Activated CD8-positive, alpha-beta memory T cell treated with anti-CD3 and anti-CD28 coated beads, Interleukin-2, amount 10 ng/mL, durations not matched to agents 7 days and 5 days (primary cell): ENCODE data around the gene HABP4. TPM values are rescaled to one million over a fixed set of nuclear protein-coding genes. Genes with fewer than 3 reads are reported as not detected.

Source experiments
- ATAC-seq: fragments of 150-1000 bp; cut with Tn5 transposase; one replicate; pipeline ENCODE4 v1.10.0; 2021; ENCODE audit warnings: moderate library complexity
- CTCF ChIA-PET: fragments of 350-600 bp; sonication (Branson Sonifier 250); formaldehyde crosslinking; loops from one replicate; lab custom pipeline; 2021; ENCODE audit warnings: antibody characterized with exemption; lab: Charles Lee
- DNase-seq: peaks from one replicate; pipeline ENCODE4 v3.0.0-alpha.2; 2020
- H3K27ac Mint-ChIP-seq: one replicate; pipeline ENCODE4 v1.8.0; 2021; ENCODE audit warnings: mild to moderate bottlenecking, mixed read lengths
- H3K27me3 Mint-ChIP-seq: one replicate; pipeline ENCODE4 v1.8.0; 2021; ENCODE audit warnings: mixed read lengths
- H3K36me3 Mint-ChIP-seq: one replicate; pipeline ENCODE4 v1.8.0; 2021; ENCODE audit warnings: mild to moderate bottlenecking, mixed read lengths
- H3K4me1 Mint-ChIP-seq: one replicate; pipeline ENCODE4 v1.8.0; 2021; ENCODE audit warnings: mixed read lengths
- H3K4me3 Mint-ChIP-seq: one replicate; pipeline ENCODE4 v1.8.0; 2021; ENCODE audit warnings: mild to moderate bottlenecking, moderate library complexity, mixed read lengths
- H3K9me3 Mint-ChIP-seq: one replicate; pipeline ENCODE4 v1.8.0; 2022; ENCODE audit warnings: low read depth, mixed read lengths
- total RNA-seq, 2 experiments: library from RNA; stranded (reverse); gene quantifications; one replicate each; pipeline ENCODE4 v1.2.3, GENCODE V29; 2021

The HABP4 gene
- total RNA-seq, 2 experiments from 2014 or later = 7.7 to 11.6 TPM

DNA sequence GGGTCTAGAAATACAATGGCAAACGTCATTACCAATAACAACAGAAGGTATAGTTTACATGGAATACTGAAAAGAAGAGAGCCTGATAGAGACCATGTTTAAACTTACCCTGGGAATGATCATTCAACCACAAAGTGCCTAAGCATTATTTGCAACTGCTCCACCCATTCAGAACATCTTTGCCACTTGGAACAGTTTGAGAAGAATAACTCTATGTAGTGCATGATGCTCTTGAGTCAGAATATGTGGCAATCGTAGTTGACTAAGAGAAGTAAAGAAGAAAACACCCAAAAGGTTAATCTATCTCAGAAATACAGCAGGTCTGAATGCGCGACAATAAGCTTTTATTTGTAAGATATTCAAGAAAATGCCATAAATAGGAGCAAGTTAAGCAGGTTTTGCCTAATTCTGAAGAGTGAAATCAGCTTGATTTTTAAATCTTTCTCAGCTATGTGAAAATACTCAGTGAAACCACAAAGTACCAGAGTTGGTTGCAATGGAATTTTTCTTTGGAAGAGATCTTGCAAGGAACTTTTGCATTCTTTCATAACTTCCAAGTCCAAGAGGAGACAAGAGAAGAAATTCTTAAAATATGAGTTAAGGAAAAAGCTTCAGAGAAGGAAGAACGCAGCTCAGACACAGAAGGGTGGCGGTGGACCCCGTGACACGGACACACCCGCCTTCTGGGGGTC, 64.3 kb downstream of the HABP4 start:
- Mint-ChIP-seq H3K9me3 (no peaks in the 10 kb centered on the region), H3K27me3 (no peaks in the 10 kb centered on the region), H3K36me3 (no peaks in the 10 kb centered on the region), H3K27ac (no peak overlapping the region), H3K4me1 (peaks cover 4% of the 10 kb centered on the region), H3K4me3 (no peak overlapping the region)
- DNase-seq (no peak), ATAC-seq (no peak)
- CTCF ChIA-PET = no interaction called here

DNA sequence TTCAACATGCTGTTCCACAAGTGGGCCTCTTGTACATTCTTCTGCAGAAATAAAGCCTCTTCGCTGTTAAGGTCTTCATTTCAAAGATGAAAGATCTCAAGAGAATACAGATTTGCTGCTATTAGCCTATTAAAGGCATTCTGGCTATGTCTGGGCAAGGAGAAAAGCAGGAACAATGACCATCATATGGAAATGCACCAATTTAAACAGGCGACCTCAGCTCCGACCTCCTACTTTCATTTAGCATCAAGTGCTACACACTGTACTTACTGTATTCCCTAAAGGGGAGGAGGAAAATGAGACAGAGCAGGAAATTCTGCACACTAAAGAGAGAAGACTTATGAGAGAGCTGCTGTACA, 64.8 kb downstream of the HABP4 start:
- no peak overlapping the region for H3K27ac Mint-ChIP-seq
- no peak for ATAC-seq

DNA sequence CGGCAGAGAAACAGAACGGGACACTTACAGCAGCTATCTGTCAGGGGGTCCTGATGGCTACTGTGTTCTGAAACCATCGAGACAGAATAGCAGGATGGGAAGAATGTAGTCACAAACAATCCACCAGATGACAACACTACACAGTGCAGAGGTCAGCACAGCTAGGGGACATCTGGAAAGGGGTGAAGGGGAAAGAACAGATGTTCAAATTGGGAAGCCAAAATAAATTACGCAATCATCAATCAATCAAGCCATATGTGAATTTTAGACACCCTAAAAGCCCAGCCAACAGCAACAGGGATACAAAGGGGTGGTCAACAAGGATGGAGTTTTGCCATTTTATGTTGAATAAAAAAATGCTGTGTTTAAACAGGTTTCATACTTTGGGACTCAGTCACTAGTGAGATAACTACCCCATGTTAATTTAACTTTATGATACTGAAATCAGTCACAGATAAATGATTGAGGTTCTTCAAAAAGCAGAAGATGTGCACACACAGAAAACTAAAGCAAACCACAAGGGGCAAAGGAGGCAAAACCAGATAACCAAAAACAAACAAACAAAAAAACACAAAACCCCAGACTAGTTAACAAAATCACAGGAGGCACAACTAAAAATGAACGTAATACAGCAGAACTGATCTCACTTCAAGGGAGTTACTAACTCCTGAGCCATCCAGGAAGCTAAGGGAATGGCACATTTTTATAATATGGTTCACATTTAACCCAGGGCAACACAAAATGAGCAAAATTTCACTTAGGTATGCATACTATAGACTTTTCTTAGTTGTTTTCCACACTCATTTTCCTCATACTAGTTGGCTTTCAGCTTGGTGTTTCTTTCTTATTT, 65.9 kb downstream of the HABP4 start:
- Mint-ChIP-seq H3K4me1 (no peaks in the 10 kb centered on the region), H3K27ac (no peak overlapping the region), H3K4me3 (no peak overlapping the region), H3K36me3 (no peaks in the 10 kb centered on the region), H3K9me3 (no peaks in the 10 kb centered on the region), H3K27me3 (no peaks in the 10 kb centered on the region)
- CTCF ChIA-PET = interaction anchor here (1.6 kb wide), 1 partner anchor 62 kb away, joined by 3 read pairs; no protein-coding TSS in a partner anchor
- DNase-seq = no peak
- no peak for ATAC-seq

More for the DNA sequence above, 64.8 kb downstream of the HABP4 start:
- DNase-seq = no peak
- no peaks in the 10 kb centered on the region for H3K9me3 Mint-ChIP-seq
- CTCF ChIA-PET = interaction anchor here (1.6 kb wide), 1 partner anchor 63 kb away, joined by 3 read pairs; no protein-coding TSS in a partner anchor
- no peaks in the 10 kb centered on the region for H3K27me3 Mint-ChIP-seq
- H3K4me1 Mint-ChIP-seq = peaks cover 4% of the 10 kb centered on the region
- H3K36me3 Mint-ChIP-seq = no peaks in the 10 kb centered on the region
- no peak overlapping the region for H3K4me3 Mint-ChIP-seq

DNA sequence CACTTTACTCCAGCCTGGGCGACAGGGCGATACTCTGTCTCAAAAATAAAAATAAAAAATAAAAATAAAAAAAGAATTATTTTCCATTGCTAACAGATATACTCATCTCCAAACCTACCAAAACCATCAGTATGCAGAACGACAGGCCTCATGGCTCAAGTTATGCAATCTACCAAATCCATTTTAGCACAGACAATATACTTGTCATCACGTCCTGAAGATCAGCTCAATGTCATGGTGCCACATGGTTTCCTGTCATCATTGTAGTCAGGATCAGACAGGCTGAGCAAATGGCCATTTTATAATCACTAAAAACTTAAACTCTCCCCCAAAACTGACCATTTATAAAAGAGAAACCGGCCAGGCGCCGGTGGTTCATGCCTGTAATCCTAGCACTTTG, 69.1 kb downstream of the HABP4 start:
- Mint-ChIP-seq H3K36me3 (no peaks in the 10 kb centered on the region), H3K27me3 (no peaks in the 10 kb centered on the region), H3K4me1 (peaks cover 2% of the 10 kb centered on the region), H3K4me3 (no peak overlapping the region), H3K9me3 (no peaks in the 10 kb centered on the region), H3K27ac (no peak overlapping the region)
- ATAC-seq = no peak
- CTCF ChIA-PET = interaction anchor here (1.3 kb wide), 1 partner anchor 19 kb away, joined by 4 read pairs; no protein-coding TSS in a partner anchor
- no peak for DNase-seq

DNA sequence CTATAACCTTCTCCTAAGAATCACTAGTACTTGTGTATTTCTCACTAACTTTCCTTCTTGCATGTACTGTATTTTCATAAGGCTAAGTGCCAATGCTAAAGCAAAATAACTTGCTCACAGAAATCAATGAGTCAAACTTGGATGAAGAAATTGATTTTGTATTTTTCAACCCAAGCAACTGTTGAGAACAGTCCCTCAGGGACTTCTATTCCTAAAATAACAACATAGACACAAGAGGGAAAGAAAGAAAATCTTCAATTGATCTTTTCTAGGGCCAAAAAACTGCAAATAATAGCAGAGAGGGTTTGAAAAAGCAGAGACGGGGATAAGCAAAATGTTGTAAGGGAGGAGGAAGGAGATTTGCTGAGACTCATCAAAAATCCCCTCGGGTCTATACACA, 69.8 kb downstream of the HABP4 start:
- Mint-ChIP-seq H3K9me3 (no peaks in the 10 kb centered on the region), H3K36me3 (no peaks in the 10 kb centered on the region), H3K27me3 (no peaks in the 10 kb centered on the region), H3K4me1 (peaks cover 2% of the 10 kb centered on the region), H3K4me3 (no peak overlapping the region), H3K27ac (no peak overlapping the region)
- no peak for DNase-seq
- CTCF ChIA-PET = no interaction called here
- ATAC-seq = no peak

DNA sequence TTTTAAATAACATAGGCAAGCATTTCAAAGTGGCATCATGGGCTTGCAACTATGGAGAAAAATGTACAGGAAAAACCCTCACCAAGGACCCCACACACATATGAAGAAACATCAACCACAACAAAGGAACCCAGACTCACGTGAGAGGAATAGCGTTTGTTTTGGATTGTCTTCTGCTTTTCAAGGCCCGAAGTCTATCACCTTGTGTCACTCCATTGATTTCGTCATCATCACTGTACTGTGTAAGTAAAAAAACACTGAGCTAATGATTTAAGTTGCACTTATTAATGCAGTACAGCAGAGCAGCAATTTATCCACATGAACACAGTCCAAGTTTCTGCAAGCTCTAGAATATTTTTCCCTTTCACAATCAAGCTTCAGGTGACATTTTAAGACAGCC, 72.4 kb downstream of the HABP4 start:
- no peak for ATAC-seq
- H3K4me3 Mint-ChIP-seq = no peak overlapping the region
- H3K27me3 Mint-ChIP-seq = no peaks in the 10 kb centered on the region
- CTCF ChIA-PET = interaction anchor here (1.0 kb wide), 2 partner anchors 10 to 16 kb away, joined by 3 read pairs; no protein-coding TSS in a partner anchor
- no peak overlapping the region for H3K27ac Mint-ChIP-seq
- no peak for DNase-seq
- H3K4me1 Mint-ChIP-seq = peaks cover 2% of the 10 kb centered on the region
- no peaks in the 10 kb centered on the region for H3K36me3 Mint-ChIP-seq
- no peaks in the 10 kb centered on the region for H3K9me3 Mint-ChIP-seq

DNA sequence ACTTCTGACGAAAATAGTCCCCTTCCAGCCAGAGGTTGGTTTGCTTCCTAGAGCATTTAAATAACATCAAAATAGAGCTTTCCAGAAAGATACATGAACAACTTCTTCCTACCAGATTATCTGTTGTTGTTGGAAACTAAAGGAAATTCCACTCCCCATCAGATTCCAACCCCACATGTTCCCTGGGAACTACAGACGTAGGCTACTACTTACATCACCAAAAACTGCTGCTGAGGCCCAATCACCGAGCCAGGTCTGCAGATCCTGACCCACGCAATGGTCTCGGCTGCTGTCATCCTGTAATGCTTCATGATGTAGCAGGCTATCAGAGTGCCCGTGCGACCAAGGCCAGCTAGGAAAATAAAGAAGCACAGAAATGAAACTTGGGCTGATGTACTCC, 73.4 kb downstream of the HABP4 start:
- H3K27ac Mint-ChIP-seq = no peak overlapping the region
- no peaks in the 10 kb centered on the region for H3K9me3 Mint-ChIP-seq
- H3K36me3 Mint-ChIP-seq = no peaks in the 10 kb centered on the region
- peaks cover 2% of the 10 kb centered on the region for H3K4me1 Mint-ChIP-seq
- CTCF ChIA-PET = interaction anchor here (0.5 to 1.0 kb wide), 2 partner anchors 9 to 48 kb away, joined by 3 read pairs; no protein-coding TSS in a partner anchor
- DNase-seq (no peak), ATAC-seq (no peak)
- no peak overlapping the region for H3K4me3 Mint-ChIP-seq
- no peaks in the 10 kb centered on the region for H3K27me3 Mint-ChIP-seq

DNA sequence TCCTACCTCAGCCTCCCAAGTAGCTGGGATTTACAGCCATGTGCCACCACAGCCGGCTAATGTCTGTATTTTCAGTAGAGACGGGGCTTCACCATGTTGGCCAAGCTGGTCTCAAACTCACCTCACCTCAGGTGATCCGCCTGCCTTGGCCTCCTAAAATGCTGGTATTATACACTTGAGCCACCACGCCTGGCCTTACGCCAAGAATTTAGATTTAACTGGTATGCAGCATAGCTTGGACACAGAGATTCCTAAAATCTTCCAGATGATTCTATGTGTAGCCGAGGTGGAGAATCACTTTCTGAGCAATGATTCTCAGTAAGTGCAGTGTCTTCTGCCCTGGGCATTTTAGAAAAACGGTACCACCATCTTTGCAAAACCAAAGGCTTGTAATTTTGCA, 74.1 kb downstream of the HABP4 start:
- DNase-seq (no peak), ATAC-seq (no peak)
- Mint-ChIP-seq H3K4me1 (peaks cover 2% of the 10 kb centered on the region), H3K27ac (no peak overlapping the region), H3K4me3 (no peak overlapping the region), H3K36me3 (no peaks in the 10 kb centered on the region), H3K27me3 (no peaks in the 10 kb centered on the region), H3K9me3 (no peaks in the 10 kb centered on the region)
- CTCF ChIA-PET = no interaction called here

DNA sequence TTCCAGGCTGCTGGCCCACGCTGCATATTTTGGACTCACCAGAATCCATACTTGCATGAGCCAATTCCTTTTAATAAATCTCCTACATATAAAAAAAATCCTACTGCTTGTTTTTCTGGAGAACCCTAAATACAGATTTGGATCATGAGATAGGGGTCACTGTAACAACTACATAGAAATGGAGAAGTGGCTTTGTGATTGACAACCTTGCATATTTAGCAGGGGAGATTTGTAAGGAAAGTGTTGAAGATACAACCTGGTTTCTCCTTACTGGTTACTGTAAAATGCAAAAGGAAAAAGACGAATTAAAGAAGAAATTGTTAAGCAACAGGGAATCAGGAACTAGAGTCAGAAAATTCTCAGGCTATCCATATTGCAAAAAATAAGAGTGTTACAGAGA, 74.8 kb downstream of the HABP4 start:
- no peak for DNase-seq
- H3K27me3 Mint-ChIP-seq = no peaks in the 10 kb centered on the region
- no peak overlapping the region for H3K4me3 Mint-ChIP-seq
- no peaks in the 10 kb centered on the region for H3K36me3 Mint-ChIP-seq
- H3K27ac Mint-ChIP-seq = no peak overlapping the region
- ATAC-seq = no peak
- no peaks in the 10 kb centered on the region for H3K9me3 Mint-ChIP-seq
- CTCF ChIA-PET = no interaction called here
- H3K4me1 Mint-ChIP-seq = peaks cover 2% of the 10 kb centered on the region

DNA sequence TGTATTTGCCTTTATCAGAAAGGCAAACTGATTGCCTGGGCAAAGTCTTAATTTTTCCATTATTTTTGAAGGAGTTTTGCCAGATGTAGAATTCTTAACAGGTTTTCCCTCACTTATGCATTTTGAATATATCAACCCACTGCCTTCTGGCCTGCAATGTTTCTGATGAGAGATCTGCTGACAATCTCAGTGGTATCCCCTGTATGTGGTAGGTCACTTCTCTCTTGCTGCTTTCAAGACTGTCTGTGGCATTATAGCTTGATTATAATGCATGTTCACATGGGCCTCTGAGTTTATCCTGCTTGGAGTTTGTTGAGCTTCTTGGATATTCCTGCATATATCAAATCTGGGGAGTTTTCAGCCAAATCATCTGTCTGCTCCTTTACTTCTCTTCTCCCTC, 82.2 kb downstream of the HABP4 start:
- DNase-seq = no peak

DNA sequence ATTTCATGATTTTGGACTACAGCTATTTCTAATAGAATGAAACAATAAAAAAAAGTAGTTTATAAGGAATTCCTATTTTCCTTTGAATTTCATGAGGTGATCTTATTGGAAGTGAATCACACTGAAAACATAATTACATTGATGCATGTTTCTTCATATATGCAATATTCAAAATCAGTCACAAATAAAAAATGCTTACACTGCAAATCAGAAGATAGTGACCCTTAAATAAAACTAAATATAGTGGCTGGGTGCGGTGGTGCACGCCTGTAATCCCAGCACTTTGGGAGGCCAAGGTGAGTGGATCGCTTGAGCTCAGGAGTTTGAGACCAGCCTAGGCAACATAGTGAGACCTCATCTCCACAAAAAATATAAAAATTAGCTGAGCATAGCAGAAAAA, 90.1 kb downstream of the HABP4 start:
- no peaks in the 10 kb centered on the region for H3K36me3 Mint-ChIP-seq
- no peak for DNase-seq
- H3K4me1 Mint-ChIP-seq = no peaks in the 10 kb centered on the region
- no peak overlapping the region for H3K4me3 Mint-ChIP-seq
- no peaks in the 10 kb centered on the region for H3K27me3 Mint-ChIP-seq
- no peak overlapping the region for H3K27ac Mint-ChIP-seq
- no peaks in the 10 kb centered on the region for H3K9me3 Mint-ChIP-seq
- no peak for ATAC-seq
- CTCF ChIA-PET = no interaction called here

More for the DNA sequence above, 82.2 kb downstream of the HABP4 start:
- no peaks in the 10 kb centered on the region for H3K9me3 Mint-ChIP-seq
- ATAC-seq = no peak
- no peak overlapping the region for H3K4me3 Mint-ChIP-seq
- no peak overlapping the region for H3K27ac Mint-ChIP-seq
- no peaks in the 10 kb centered on the region for H3K4me1 Mint-ChIP-seq
- peaks cover 5% of the 10 kb centered on the region for H3K36me3 Mint-ChIP-seq
- CTCF ChIA-PET = interaction anchor here (1.1 kb wide), 1 partner anchor 9 kb away, joined by 3 read pairs; no protein-coding TSS in a partner anchor
- H3K27me3 Mint-ChIP-seq = no peaks in the 10 kb centered on the region
